Endometrial microvascular endothelial cells (primary cell): ENCODE measurements around the gene TRAF2. TPM values are rescaled to one million over a fixed set of nuclear protein-coding genes. Genes with fewer than 3 reads are reported as not detected.

Experiments
- in situ Hi-C: cut with HindIII; loops from 2 replicates; pipeline ENCODE4 v1.10.0; 2017; ENCODE audit warnings: low sequenced_read_pairs, low pct_unique_long_range_greater_than_20kb; ENCODE audit errors: inconsistent ontology term
- total RNA-seq: library from RNA; depleted of rRNA; stranded (reverse); fragments of >200 nt; gene quantifications from one replicate; pipeline ENCODE4 v1.2.3, GENCODE V29; 2015; ENCODE audit errors: inconsistent ontology term

TRAF2 gene
- total RNA-seq, 1 donor from 2014 or later: 16.7 TPM

GRCh38 chr9:136846376-136847087 lies 39.8 kb upstream of the TRAF2 start:
- in situ Hi-C loops: no loop called here

GRCh38 chr9:136847088-136847825 lies 39.1 kb upstream of the TRAF2 start:
- in situ Hi-C loops: no loop called here

- in situ Hi-C loops: no loop called here
These were observed 38.4 kb upstream of the TRAF2 start for GRCh38 chr9:136847826-136848392.

- in situ Hi-C loops: no loop called here
These were observed 37.8 kb upstream of the TRAF2 start for GRCh38 chr9:136848393-136849037.

GRCh38 chr9:136849038-136849959 lies 37.0 kb upstream of the TRAF2 start, which contains the start of gene PHPT1:
Gene PHPT1, plus strand, starts transcription at chr9:136849409. Its CDS starts 22 bp downstream, at chr9:136849431.
- in situ Hi-C loops: no loop called here

GRCh38 chr9:136849960-136850865 lies 36.1 kb upstream of the TRAF2 start:
- in situ Hi-C loops: no loop called here

GRCh38 chr9:136850866-136851775 lies 35.2 kb upstream of the TRAF2 start:
- in situ Hi-C loops: no loop called here

- in situ Hi-C loops: no loop called here
These were observed 34.2 kb upstream of the TRAF2 start, which contains the start of gene MAMDC4 for GRCh38 chr9:136851941-136852663. Gene MAMDC4, plus strand, starts transcription at chr9:136852346. Its CDS starts 71 bp downstream, at chr9:136852417.

GRCh38 chr9:136852664-136853595 lies 33.4 kb upstream of the TRAF2 start:
- in situ Hi-C loops: no loop called here

GRCh38 chr9:136853596-136854112 lies 32.7 kb upstream of the TRAF2 start:
- in situ Hi-C loops: no loop called here

- in situ Hi-C loops: no loop called here
These were observed 32.0 kb upstream of the TRAF2 start for GRCh38 chr9:136854113-136854841.

GRCh38 chr9:136854842-136855460 lies 31.4 kb upstream of the TRAF2 start:
- in situ Hi-C loops: no loop called here

GRCh38 chr9:136855461-136856078 lies 30.7 kb upstream of the TRAF2 start:
- in situ Hi-C loops: no loop called here
